ENCODE results near the gene CLRN3.

GRCh38 chr10:127912607-127913367, 20.0 kb upstream of the CLRN3 start:
- TF ChIP-seq CTCF (IDR thresholded peaks at IDR 0.05; ENCODE audit: poor library complexity), result no peak
- no peak for TF ChIP-seq EZH2phosphoT487 (IDR thresholded peaks at IDR 0.05; ENCODE audit: low read depth, severe bottlenecking, unreplicated experiment)
- TF ChIP-seq EZH2 (IDR thresholded peaks at IDR 0.05; ENCODE audit: borderline replicate concordance), result no peak
